Cardiac septum (tissue), 1 donor: Measurements from ENCODE around the gene CFAP100. TPM values are rescaled to one million over a fixed set of nuclear protein-coding genes. Genes with fewer than 3 reads are reported as not detected.

ENCODE experiments used
- DNase-seq: peaks from one replicate; pipeline ENCODE4 v3.0.0-alpha.2; 2020; ENCODE audit warnings: low spot score
- intact Hi-C: fragments of 100-400 bp; cut with DNase I; formaldehyde crosslinking; loops from one replicate; pipeline ENCODE4 v1.14.0; 2022
- total RNA-seq: library from RNA; stranded (reverse); fragmentation: NEBNext Ultra II Directional; extraction: Animal tissue kit (Norgen Biotek cat#: 25700); gene quantifications from one replicate; pipeline ENCODE4 v1.2.1, GENCODE V29; 2021
- donor health status: DM: no; HTN: no; CAD: no.

CFAP100 gene
- total RNA-seq, 1 donor from 2014 or later, result not detected

DNA sequence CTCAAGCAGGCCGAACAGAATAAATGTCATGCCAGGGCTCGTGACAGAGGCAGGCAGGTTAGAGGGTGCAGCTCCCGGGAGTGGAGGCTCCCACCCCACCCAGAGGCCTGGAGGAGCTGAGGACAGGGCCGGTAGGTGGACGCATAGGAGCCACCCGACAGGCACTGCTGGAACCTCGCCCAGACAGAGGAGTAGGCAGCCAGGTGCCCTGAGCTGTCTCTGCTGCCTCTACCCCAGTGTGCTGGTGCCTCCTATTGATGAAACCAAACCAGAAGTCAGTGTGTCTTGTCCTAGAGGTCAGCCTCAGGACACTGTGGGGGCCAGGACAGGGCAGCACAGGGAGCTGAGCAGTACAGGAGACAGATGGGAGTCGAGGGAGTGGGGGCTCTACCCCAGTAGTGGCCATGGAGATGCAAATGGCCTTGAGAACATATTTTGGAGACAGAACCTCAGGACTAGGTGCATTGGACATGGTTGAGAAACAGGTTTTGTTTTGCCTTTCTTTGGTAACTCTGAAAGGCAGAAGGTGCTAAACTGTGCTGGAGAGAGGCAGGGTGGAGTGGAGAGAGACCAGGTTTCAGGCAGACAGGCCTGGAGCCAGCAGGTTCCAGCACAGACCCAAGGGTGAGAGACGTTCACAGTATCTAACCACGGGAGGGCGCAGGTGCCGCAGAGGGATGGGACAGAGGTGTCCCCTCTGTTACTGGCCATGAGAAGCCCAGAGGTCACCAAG, 22.1 kb upstream of the CFAP100 start:
- intact Hi-C loops, result no loop called here
- no peak for DNase-seq

GRCh38 chr3:126373146-126373613, 21.5 kb upstream of the CFAP100 start:
- intact Hi-C loops, result no loop called here
- no peak for DNase-seq

GRCh38 chr3:126373682-126374601, 20.8 kb upstream of the CFAP100 start:
- intact Hi-C loops, result no loop called here
- no peak for DNase-seq

- intact Hi-C loops, result no loop called here
- no peak for DNase-seq
Observed at GRCh38 chr3:126375835-126376331, 18.8 kb upstream of the CFAP100 start.

GRCh38 chr3:126376444-126376843, 18.3 kb upstream of the CFAP100 start:
- DNase-seq, result no peak
- intact Hi-C loops, result no loop called here

GRCh38 chr3:126377211-126377610, 17.5 kb upstream of the CFAP100 start:
- no peak for DNase-seq
- intact Hi-C loops, result no loop called here

- intact Hi-C loops, result no loop called here
- DNase-seq, result no peak
Observed at GRCh38 chr3:126378341-126378751, 16.4 kb upstream of the CFAP100 start.

DNA sequence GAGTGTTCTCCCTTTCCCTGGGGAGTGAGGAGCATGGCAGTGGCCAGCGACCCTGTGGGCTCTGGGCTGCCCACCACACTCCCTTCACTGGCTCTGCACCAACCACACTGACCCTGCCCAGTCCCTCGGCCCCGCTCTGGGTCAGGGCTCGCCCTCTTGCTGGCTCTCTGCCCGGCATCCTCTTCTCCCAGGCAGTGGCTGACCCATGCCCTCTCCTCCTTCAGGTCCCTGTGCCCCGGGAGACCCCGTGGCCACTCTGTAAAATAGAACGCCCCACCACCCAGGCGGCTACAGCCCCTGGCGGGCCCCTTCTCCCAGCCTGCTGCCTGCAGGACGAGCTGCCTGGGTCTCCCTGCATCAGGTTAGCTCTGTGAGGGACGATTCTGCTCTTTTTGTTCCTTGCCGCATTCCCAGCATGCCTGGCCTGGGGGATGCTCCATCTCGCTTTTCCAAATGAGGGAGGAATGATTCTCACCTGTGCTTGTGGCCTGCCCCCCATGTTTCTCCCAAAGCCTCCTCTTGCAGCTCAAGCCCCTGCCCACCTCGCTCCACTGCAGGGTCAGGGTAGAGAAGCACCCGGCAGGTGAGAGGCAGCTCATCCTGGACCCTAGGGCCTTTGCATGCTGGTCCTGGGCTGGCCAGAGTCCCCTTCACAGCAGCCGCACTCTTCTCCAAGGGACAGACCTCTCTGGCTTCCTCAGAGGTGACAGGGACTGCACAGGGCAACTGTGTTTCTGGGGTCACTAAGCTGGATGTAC, 14.5 kb upstream of the CFAP100 start:
- DNase-seq, result no peak
- intact Hi-C loops, result no loop called here

DNA sequence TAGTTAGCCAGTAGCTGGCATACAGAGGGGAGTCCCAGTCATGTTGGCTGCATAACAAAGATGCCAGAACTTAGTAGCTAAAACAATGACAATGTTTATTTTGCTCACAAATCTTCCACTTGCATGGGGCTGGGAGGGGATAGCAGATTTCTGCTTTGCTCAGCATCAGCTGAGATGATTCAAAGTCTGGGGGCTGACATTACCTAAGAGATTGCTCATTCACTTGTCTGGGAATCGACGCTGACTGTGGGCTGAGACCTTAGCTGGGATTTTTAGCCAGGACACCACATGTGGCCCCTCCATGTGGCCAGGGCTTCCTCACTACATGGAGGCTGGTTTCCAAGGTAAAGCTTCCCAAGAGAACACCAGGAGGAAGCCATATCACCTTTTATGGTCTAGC, 12.7 kb upstream of the CFAP100 start:
- intact Hi-C loops, result no loop called here
- no peak for DNase-seq

DNA sequence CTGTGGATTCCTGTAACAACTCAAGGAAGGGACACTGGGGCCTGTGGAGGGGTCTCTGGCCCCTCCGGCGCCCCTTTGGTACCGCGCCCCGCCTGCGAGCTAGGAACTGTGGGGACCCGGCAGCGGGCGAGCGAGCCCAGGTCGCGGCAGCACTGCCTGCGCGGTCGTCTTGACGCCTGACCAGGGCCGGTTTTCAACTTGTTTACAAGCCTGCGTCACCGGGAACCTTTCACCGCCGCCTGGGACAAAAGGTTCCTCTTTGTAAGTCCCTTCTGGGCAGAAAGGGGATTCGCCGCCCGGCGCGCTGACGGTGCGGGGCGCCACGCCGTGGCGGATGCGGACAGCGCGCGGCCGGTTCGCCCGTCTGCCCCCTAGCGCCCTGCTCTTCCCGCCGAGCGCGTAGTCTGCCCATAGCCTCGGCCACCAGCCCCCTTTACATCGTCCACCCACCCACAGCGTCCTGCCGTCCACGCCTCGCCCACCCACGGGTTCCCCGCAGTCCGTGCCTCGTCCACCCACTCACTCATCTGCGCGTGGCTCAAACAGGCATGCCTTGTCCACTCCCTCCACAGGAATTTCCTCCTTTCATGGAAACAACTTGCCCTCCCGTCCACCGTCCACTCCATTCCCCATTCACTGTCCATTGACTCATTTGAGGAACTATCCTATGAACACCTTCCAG, 5.5 kb upstream of the CFAP100 start:
- intact Hi-C loops, result loop anchor here (1.0 to 2.0 kb wide), 4 partner anchors 32 to 255 kb away; partner anchors contain the start of gene KLF15
- peak; percentile 88 for DNase-seq

DNA sequence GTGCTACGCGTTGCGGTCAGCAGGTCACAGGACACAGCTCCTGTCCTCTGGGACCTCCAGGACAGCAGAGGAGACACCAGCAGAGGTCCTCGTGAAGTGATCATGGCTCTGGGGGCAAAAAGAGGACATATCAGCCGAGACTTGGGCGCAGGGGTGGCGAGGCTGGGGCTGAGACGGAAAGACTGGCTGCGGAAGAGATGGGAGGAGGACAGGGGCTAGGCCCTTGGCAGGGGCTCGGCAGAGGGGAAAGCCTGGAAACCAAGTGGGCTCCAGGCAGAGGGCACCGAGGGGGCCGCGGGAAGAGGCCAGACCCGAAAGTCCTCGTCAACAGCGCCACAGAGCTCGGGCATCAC, 4.9 kb upstream of the CFAP100 start:
- DNase-seq, result no peak
- intact Hi-C loops, result loop anchor here (1.0 to 2.0 kb wide), 4 partner anchors 33 to 255 kb away; partner anchors contain the start of gene KLF15

DNA sequence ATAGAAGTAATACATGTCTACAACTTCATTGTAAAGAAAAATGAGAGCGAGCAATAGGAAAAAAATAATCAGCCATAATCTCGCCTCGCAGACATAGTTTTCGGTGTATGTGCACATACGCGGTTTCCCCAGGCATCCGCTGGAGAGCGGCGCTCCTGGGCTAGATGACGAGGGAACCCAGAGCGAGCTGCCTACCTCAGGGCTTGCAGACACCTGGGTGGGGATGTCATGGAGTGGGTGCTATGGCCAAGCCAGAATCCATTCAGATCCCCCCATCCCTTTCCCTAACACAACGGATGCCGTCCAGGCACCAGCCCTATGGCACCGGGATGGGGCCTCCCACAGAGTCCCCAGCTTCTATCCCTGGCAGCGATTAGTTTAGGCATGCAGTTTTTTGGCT, 4.5 kb upstream of the CFAP100 start:
- peak; percentile 60 for DNase-seq
- intact Hi-C loops, result no loop called here

DNA sequence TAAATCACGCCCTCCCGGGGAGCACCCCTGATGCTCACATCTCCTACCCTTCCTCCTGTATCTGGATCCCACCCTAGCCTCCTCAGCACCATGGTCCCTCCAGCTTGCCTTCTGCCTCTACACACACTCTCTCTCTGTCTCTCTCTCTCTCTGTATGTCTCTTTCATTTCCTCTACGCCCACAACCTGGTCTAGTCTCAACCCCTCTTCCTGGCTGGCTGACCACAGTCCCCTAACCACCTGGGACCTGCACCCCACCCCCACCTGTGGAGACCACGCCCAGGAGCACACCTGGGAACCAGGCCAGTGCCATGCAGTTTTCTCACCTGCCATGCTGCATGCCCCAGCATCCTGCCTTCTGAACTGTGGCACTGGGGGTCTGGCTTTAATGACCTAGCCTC, 4.0 kb upstream of the CFAP100 start:
- no peak for DNase-seq
- intact Hi-C loops, result no loop called here

DNA sequence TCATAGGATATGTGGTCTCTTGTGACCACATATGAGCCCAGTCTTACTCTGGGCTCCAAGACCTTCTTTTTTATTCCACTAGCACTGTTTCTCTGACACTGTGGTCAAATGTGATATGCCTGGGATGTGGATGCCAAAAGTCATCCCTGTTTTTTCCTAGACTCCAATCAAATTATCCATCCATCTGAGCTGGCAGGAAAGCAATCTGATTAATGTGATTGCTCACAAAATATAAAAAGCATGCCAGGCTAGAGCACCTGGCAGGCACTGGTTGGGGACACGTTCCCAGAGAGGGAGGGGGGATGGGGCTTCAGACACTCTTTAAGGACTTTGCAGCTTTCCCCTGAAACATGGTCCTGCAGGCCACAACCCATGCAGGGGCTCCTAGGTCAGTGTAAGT, 3.1 kb upstream of the CFAP100 start:
- DNase-seq, result no peak
- intact Hi-C loops, result no loop called here

GRCh38 chr3:126392246-126392645, 2.5 kb upstream of the CFAP100 start:
- intact Hi-C loops, result no loop called here
- no peak for DNase-seq

GRCh38 chr3:126393563-126393962, 1.1 kb upstream of the CFAP100 start:
- intact Hi-C loops, result no loop called here
- DNase-seq, result no peak

DNA sequence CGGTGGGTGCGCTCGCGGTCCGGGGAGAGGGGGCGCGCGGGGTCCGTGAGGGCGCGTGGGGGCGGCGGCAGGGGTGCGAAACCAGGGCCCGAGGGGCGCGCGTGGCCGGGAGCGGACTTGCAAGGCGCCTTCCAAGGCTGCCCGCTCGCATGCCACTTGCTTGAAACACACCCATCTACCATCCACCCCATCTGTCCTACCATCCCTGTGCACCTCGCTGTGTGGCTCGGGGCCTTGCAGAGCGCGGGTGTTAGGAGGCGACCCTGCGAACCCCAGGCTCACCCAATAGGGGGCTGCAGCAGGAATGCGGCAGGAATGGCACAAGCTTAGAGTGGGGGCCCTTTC, 240 bp downstream of the CFAP100 start:
- intact Hi-C loops, result no loop called here
- no peak for DNase-seq

GRCh38 chr3:126395846-126396513, 1.3 kb downstream of the CFAP100 start:
- intact Hi-C loops, result no loop called here
- DNase-seq, result no peak

DNA sequence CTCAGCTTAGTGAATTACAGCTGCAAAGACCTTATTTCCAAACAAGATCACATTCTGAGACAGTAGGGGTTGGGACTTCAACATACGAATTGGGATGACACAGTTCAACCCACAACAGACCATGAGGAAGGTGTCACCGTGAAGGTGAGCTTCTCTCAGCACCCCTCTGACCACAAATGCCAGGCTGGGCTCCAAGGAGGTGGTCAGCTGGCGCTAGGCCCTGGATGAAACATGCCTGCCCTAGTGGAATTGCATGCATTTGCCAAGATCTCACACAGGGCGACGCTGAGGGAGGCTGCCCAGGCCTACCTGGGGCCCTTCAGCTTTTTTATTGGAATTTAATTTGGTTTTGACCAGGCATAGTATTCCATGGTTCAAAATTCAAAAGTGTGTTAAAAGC, 1.8 kb downstream of the CFAP100 start:
- intact Hi-C loops, result no loop called here
- DNase-seq, result no peak
